GM19193 (cell line): ENCODE measurements around the gene EIF4G3.

Experiments used
- POLR2A ChIP-seq: IDR thresholded peaks from 4 replicates; pipeline ENCODE4 v1.6.1; 2011; ENCODE audit not compliant: insufficient read depth, insufficient read length; ENCODE audit errors: extremely low read depth

Gene EIF4G3

DNA sequence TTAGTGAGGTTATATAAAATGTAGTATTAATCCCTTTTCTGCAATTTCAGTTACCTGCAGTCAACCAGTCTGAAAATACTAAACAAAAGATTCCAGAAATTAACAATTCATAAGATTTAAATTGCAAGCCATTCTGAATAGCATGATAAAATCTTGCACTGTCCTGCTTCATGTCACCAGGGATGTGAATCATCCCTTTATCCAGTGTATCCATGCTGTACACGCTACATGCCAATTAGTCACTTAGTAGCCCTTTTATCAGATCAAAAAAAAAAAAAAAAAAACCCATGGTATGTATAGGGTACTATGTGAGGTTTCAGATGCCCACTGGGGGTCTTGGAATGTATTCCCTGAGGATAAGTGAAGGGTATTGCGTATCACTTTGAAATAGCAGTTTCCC is 198.3 kb downstream of the EIF4G3 start:
- no peak for TF ChIP-seq POLR2A

- TF ChIP-seq POLR2A, result no peak
Observed at GRCh38 chr1:20975668-20976067, 201.0 kb downstream of the EIF4G3 start.

- TF ChIP-seq POLR2A, result no peak
Observed at GRCh38 chr1:20974951-20975350, 201.7 kb downstream of the EIF4G3 start.

DNA sequence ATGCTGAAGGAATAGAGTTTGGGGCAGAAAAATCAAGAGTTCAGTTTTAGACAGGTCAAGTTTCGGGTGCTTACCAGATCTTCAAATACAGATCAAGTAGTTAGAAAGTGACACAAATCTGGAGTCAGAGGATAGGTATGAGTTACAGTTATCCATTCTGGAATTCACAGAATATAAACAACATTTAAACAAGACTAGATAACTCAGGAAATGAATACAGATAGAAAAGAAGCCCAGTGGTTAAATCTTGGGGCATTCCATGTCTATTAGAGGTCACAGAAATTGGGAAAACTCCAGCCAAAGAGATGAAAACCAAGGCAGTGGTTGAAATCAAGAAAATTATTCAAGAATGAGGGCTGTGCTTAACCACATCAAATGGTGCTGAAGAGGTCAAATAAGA is 202.6 kb downstream of the EIF4G3 start:
- TF ChIP-seq POLR2A, result no peak

DNA sequence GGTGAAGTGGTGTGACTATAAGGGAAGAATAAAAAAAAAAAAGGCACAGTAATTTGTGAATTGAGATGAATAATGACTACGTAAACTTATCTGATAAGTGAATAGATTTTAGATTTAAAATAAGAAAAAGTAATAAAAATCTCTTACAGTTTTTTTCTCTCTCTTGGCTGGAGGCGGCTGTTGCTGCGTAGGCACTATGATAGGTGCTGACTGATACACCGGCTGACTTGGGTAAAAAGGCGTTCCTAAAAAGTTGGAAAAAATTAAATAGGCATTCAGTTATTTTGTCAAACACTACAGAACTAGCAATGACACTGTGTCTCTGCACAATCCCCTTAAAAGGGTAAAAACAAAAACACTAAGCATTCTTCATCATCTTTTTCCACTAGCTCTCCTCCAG is 203.8 kb downstream of the EIF4G3 start:
- no peak for TF ChIP-seq POLR2A

- TF ChIP-seq POLR2A, result no peak
Observed at GRCh38 chr1:20964540-20965484, 211.9 kb downstream of the EIF4G3 start.

DNA sequence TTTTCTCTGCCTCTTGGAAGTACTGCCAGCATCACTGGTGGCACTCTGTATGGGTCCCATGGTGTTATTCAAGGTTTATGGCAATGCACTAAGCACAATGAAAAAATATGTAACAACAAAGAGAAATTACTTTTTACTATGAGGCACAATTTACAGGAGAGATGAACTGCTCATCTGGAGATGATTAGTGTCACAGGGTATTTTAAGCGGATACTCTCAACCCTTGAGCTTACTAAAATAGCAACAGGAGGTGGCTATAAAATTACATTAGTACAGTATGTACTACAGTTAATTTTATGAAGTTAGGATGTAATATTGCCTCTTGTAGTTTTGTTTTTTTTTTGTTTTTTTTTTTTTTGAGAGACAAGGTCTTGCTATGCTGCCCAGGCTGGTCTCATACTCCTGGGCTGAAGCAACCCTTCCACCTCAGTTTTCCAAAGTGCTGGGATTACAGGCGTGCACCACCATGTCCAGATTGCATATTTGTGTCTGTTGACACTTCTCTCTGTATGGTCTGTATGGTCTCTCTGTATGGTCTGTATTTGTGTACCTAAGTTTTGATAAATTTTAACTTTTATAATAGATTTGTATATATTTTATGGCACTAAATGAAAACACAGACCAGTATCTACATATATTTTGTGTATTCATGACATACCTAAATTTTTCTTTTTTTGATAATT is 214.0 kb downstream of the EIF4G3 start:
- no peak for TF ChIP-seq POLR2A

GRCh38 chr1:20958430-20958829 is 218.3 kb downstream of the EIF4G3 start:
- TF ChIP-seq POLR2A, result no peak

GRCh38 chr1:20956272-20956671 is 220.4 kb downstream of the EIF4G3 start:
- no peak for TF ChIP-seq POLR2A

DNA sequence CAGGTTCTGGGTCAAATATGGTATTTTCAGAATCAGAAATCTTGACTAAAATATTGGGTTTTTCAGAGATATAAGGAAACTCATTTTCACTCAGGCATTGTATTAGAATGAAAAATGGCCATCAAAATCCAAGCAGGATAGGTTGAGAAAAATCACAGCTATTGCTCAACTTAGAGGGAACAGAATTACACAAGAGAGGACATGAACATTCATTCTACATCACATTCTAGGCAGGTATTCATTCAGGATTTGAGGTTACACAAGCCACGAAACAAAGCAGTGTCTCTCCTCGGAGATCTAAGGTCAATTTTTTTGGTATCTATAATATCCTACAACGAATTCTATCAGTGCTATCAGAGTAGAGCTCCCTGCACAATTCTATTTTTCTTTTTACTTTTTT is 226.0 kb downstream of the EIF4G3 start:
- no peak for TF ChIP-seq POLR2A

GRCh38 chr1:20949871-20950590 is 226.7 kb downstream of the EIF4G3 start:
- TF ChIP-seq POLR2A, result no peak

- no peak for TF ChIP-seq POLR2A
Observed at GRCh38 chr1:20948101-20948500, 228.6 kb downstream of the EIF4G3 start.

DNA sequence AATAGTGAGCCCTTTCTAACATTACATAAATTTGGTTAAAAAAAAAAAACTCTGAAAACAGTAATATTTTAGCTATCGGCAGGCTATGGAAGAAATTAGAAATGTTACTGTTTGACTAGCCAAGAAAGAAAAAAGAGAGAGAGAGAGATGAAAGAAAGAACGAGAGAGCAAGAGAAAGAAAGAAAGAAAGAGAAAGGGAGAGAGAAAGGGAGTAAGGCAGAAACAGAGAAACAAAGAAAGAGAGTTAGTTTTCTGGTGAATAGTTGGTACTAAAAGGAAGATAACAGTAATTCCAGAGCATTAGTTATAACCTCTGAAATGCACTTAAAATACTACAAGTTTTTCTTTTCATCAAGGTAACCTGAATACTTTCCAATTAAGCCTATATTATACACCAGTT is 229.3 kb downstream of the EIF4G3 start:
- TF ChIP-seq POLR2A, result no peak

- TF ChIP-seq POLR2A, result no peak
Observed at GRCh38 chr1:20936621-20937020, 240.1 kb downstream of the EIF4G3 start.

GRCh38 chr1:20936216-20936615 is 240.5 kb downstream of the EIF4G3 start:
- TF ChIP-seq POLR2A, result no peak
